GM04504 (cell line): ENCODE measurements around the gene MECR.

Experiments
- DNase-seq: peaks from one replicate; pipeline ENCODE4 v3.0.0-alpha.2; 2012; ENCODE audit warnings: low read depth

The MECR gene, protein sequence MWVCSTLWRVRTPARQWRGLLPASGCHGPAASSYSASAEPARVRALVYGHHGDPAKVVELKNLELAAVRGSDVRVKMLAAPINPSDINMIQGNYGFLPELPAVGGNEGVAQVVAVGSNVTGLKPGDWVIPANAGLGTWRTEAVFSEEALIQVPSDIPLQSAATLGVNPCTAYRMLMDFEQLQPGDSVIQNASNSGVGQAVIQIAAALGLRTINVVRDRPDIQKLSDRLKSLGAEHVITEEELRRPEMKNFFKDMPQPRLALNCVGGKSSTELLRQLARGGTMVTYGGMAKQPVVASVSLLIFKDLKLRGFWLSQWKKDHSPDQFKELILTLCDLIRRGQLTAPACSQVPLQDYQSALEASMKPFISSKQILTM

DNA sequence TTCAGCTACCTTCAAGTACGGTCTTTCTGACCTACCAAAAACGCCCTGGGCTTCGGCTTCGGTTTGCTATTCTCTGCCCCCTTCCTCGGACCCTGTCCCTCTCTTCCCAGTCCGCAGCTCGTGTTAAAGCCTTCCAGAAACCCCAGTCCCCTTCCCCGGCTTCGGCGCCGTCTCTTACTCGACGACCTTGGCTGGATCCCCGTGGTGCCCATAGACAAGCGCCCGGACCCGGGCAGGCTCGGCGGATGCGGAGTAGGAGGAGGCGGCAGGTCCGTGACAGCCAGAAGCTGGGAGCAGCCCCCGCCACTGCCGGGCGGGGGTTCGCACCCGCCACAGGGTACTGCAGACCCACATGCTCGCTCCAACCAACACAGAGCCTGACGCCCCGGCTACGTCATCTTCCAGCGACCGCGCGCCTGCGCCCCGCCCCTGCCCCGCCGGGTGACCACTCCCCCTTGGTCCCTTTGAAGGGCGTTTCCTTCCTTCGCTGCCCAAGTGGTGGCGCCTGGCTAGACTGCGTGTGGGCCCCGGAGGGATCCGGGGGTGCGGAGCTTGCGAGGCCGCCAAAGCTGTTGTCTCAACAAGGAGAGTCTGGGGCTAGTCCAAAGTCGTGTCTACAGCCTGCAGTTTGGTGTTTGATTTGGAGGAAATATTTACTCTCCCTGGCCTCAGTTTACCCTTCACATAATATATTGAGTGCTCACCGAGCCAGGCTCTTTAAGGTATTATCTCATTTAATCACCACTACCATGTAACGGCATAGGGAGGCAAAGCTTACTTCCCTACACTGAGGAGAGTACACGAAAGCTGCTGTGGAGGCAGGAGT is at the start of gene MECR:
MECR (minus strand) TSS at position 382 of the 826 bp plus-strand sequence; CDS start at position 354, 28 bp downstream.
- peak; percentile 78 for DNase-seq

DNA sequence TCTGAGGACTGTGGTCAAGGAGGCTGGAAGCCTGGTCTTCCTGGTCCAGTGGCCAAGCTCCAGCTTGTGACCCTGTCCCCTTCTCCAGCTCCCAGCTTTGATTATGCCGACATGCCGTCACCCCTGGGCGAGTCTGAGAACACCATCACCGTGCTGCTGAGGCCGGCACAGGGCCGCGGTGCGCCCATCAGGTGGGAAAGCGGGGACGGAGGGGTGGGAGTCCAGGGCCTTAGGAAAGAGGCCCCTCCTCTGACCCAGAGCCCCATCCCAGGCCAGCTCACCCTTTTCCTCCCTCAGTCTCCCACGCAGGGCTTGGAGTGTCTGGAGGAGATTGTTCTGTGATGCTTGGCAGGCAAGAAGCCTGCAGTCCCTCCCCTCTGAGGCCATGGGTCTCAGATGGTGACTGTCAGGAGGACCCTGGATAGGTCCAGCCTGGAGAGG is 49.2 kb upstream of the MECR start:
- no peak for DNase-seq

DNA sequence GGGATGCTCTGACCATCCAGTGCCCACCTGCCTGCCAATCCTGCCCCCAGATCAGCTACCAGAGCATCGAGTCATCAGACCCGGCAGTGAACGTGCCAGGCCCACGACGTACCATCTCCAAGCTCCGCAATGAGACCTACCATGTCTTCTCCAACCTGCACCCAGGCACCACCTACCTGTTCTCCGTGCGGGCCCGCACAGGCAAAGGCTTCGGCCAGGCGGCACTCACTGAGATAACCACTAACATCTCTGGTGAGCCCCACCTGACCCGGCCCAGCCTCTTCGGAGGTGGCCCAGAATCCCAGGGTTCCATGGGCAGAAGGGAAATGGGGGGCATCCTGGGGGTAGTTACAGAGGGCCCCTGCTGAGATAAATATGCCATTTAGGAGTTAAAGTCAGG is 48.7 kb upstream of the MECR start:
- DNase-seq: no peak

DNA sequence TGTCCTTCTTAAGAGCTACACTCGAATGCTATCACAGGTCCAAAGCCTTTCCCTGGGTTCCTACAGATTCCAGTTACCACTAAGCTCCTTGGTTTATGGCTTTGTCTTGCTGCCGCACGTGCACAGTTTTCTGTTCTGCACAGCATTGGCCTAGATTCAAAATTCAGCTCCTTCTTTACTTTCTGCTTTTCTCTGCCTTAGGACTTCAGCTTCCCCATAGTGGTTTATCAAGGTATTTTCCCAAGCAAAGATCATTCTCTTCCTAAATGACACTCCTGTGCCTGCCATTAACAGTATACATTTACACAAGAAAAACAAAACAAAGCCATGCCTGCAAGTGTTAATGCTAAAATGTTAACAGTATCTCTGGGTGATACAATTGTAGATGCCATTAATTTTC is 47.4 kb upstream of the MECR start:
- DNase-seq: no peak

DNA sequence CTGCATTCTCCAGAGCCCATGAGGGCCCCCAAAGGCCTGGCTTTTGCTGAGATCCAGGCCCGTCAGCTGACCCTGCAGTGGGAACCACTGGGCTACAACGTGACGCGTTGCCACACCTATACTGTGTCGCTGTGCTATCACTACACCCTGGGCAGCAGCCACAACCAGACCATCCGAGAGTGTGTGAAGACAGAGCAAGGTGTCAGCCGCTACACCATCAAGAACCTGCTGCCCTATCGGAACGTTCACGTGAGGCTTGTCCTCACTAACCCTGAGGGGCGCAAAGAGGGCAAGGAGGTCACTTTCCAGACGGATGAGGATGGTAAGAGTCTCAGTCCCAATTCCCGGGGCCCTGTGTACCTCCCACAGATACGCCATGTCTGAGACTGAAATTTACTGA is 44.7 kb upstream of the MECR start:
- no peak for DNase-seq

DNA sequence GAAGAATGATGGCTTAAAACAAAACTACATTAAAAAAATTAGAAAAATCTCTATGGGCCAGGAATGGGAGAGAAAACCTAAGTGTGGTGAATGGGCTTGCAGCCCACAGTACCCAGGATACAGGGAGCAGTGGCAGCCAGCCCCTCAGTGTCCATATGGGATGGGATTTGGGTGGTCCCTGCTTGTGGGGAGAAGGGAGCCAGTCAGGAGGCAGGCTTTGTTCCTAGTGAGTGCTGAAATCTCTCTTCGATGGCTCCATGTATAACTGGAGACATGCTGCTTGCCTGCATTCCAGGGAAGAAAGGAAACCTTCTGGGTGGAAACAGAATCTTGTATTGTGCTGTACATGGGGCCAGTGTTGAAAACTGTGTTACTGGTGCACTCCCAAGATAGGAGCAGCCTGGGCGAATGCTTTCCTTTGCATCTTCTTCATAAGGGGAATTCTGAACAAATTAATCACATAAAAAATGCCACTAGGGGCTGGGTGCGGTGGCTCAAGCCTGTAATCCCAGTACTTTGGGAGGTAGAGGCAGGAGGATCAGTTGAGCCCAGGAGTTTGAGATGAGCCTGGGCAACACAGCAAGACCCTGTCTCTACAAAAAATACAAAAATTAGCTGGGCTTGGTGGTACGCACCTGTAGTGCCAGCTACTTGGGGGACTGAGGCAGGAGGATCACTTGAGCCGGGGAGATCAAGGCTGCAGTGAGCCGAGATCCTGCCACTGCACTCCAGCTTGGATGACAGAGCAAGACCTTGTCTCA is 41.6 kb upstream of the MECR start:
- no peak for DNase-seq

DNA sequence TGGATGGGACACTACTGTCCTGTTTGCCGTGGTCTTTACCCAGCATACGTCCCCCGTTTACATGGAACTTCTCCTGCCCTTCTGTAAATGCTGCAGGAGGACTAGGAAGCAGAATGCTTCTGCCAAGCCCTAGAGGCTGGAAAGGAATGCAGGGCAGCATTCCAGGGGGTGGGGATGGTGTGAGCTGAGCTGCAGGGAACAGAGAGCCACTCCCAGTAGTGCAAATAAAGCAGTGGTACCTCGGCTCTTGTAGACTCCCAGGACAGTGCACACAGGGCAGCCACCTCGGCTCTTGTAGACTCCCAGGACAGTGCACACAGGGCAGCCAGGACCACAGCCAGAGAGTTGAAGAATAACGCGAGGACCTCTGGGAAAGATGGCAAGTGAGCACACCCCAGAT is 41.0 kb upstream of the MECR start:
- DNase-seq: peak; percentile 50

DNA sequence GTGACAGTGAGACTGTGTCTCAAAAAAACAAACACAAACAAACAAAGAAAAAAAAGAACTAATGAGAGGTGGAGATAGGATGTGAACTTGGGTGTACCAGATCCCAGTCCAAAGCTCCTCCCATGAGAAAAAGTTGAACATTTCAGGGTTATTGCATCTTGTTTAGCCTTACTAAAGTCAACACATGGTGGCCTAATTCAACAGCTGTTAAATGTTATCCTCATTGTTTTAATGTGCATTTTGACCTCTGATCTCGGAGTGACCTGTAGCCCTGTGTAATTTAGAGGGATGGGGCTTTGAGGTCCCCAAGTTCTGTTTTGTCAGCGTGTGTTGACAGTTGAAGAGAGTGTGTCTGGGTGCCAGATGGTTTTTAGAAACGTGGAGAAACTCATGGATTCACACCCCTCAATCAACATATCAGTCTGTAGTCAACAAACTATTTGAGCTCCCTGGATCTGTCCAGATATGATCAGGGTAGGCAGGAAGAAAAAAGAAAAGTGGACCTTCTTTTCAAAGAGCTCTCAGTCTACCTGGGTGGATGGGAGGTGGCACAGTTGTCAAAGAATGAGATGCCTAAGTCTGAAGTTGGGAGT is 40.3 kb upstream of the MECR start:
- DNase-seq: no peak

DNA sequence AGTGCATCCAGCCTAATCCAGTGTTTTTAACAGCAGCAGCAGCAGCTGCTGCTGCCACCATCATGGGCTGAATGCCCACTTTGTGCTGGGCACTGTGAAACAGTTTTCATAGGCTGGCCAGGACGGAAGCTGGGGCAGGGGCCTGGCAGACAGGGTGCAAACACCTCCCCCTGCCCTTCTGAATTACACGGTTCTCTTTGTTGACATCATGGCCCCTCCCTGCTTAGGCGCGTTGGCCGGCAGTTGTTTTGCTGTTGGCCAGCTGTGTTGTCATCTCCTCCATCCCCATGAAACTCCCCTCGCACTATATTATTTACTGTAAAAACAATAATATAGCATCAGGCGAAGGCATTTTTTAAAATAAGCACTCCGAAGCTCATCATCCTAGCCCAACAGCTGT is 38.6 kb upstream of the MECR start:
- DNase-seq: no peak

DNA sequence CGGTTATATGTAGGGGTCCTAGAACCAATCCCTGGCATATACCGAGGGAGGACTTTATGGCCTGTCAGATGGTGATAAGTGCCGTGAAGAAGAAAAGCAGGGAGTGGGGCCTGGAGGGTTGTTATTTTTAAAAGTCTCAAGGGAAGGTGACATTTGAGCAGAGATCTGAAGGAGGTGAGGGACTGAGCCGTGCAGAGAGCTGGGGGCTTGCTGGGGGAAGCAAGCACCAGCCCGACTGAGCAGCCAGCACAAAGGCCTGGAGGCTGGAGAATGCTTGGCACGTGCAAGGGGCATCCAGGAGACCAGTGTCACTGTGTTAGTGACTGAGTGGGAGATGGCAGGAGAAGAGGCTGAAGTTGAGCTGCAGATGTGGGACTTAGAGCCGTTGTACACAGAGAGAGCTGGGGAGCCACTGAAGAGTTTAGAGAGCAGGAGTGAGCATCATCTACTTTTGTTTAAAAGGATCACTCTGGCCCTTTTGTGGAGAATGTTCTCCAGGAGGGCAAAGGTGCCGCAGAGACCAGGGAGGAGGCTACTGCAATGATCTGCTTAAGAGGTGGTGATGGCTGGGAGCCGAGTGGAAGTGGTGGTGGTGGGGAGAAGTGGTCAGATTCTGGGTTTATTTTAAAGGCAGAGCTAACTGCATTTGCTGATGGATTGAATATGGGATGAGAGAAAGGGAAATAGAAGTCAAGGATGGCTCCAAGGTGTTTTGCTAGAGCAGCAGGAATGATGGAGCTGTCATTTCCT is 36.8 kb upstream of the MECR start:
- DNase-seq: no peak

DNA sequence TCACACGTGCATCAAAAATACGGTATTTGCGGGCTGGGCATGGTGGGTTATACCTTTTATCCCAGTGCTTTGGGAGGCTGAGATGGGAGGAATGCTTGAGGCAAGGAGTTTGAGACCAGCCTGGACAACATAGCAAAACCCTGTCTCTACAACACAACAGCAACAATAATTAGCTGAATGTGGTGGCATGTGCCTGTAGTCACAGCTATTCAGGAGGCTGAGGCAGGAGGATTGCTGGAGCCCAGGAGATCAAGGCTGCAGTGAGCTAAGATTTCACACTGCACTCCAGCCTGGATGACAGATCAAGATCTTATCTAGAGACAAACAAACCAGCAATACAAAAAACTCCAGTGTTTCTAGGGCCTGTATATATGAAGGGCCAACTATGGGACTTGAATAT is 36.2 kb upstream of the MECR start:
- no peak for DNase-seq

DNA sequence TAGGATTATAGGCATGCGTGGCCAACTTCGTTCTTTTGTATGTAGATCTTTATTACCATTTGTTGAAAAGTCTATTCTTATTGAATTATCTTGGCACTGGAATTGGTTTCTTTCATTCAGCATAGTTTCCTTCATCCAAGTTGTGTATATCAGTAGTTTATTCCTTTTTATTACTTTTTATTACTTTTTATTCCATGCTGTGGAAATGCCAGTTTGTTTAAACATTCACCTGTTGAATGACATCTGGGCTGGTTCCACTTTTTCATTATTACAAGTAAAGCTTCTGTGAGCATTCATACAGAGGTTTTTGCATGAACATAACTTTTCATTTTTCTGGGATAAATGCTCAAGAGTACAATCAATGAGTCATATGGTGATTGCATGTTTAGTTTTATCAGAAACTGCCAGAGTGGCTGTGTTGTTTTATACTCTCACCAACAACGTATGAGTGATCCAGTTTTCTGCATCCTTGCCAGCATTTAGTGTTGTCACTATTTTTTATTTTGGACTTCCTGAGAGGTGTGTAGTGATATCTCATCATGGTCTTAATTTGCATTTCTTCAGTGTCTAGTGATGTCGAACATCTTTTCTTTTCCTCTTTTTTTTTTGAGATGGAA is 34.1 kb upstream of the MECR start:
- DNase-seq: no peak

DNA sequence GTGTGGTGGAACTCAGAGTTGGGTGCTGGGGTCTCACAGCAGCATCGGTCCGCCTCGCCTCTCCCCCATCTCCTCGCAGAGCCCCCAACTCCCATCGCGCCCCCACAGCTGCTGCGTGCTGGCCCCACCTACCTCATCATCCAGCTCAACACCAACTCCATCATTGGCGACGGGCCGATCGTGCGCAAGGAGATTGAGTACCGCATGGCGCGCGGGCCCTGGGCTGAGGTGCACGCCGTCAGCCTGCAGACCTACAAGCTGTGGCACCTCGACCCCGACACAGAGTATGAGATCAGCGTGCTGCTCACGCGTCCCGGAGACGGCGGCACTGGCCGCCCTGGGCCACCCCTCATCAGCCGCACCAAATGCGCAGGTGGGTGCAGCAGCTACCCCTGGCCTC is 29.8 kb upstream of the MECR start:
- DNase-seq: no peak

DNA sequence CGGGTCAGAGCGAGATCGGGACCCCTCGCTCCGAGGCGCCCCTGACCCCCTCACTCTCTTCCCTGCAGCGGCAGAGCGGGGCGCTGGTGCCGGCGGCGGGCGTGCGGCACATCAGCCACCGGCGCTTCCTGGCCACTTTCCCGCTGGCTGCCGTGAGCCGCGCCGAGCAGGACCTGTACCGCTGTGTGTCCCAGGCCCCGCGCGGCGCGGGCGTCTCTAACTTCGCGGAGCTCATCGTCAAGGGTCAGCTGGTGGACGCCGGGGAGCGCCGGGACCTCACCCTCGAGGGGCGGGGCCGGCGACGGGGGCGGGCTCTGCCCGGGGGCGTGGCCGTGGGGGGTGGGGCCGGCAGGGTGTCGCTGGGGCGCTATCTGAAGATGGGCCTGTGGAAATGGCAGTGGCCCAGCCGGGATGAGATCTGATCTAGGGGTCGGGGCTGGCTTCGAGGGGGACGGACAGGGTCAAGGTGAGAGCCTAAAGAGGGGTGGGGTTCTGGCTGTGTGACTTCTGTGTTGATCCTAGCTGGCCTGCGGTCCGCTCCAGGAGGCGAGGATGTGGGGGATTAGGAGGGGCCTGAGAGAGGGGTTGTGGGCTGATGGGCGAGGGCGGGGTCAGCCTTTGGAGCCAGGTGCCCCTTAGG is 29.2 kb upstream of the MECR start:
- no peak for DNase-seq

DNA sequence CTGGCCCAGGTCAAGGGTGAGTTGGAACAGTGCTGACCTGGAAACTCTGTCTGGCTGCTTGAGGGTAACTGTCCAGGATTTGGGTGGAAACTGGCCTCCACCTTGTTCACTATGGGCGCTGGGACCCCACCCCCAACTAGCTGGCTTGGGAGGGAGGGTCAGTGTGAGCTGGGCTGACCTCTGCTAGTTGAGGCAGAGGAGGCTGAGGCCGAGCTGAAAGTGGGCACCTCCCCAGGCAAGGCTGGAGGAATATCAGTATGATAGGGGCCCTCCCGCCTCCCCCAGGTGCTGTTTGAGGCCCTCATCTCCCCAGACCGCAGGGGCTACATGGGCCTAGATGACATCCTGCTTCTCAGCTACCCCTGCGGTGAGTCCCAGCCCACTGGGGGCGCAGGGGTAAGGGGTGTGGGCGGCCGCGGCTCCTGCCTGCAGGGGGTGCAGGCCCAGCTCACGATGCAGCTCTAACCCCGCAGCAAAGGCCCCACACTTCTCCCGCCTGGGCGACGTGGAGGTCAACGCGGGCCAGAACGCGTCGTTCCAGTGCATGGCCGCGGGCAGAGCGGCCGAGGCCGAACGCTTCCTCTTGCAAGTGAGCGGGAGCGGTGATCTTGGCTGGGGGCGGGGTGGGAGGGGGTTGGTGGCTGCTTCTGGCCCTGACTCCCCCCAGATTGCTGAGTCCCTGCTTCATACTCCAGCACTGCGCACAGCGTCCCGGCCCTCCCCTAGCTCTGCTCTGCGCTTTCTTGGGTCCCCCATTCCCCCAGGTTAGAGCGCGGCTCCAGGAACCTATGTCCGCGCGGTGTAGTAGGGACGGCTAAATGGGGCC is 28.5 kb upstream of the MECR start:
- no peak for DNase-seq

DNA sequence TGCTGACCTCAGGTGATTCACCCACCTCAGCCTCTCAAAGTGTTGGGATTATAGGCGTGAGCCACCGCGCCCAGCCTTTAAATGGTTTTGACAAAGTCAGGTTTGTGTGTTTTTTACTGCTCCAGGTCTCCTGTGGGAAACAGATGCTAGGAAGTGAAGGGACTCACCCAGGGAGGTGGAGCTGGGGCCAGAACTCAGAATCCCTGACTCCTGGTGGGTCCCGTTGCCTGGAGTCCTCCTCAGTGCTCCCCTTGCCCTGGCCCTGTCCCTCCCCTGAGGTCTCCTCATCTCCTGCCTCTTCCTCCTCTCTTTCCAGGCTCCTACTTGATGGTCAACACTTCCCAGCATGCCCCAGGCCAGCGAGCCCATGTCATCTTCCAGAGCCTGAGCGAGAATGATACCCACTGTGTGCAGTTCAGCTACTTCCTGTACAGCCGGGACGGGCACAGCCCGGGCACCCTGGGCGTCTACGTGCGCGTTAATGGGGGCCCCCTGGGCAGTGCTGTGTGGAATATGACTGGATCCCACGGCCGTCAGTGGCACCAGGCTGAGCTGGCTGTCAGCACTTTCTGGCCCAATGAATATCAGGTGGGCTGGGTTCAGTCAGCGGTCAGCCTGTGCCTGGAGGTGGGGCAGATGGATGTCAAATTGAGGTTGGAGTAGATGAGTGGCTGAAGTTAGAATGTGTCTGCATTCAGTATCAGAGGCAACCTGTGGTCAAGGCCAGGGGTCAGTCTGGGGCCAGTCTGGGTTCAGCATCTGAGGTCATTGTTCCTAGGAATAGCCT is 27.6 kb upstream of the MECR start:
- no peak for DNase-seq

DNA sequence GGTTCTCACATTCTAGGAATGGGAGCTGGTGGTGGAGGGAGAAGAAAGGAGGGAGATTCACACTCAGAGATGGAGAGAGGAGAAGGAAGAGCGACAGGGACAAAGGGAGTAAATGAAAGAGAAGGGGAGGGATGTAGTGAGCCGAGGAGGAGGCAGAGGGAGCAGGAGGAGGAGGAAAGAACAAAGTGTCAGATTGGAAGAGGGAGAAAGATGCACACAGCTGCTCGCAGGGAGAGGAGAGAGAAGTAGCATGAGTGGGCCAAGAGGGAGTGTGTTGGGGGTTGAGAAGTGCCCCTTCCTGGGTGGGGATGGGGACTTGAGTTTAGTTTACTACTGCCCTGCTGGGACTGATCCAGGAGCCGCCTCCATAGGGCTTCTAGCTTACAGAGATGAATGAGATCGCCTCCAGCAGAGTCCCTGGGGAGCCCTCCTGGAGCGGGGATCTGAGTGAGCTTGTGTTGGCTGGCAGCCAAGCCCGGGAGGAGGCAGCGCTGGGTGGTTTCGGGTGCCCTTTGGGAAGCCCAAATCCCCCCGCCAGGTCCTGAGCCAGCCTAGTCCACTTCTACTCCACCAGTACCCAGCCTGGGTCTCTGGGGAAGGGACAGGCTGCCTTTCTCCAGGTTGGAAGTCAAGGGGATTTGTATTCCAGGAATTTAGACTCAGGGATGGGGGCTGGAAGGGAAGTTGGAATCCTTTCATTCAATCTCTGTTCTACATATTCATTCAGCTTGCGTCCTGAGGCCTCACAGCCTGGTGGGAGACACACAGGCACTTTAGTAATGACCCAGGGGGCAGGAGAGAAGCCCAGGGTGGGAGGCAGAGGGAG is 26.5 kb upstream of the MECR start:
- no peak for DNase-seq

DNA sequence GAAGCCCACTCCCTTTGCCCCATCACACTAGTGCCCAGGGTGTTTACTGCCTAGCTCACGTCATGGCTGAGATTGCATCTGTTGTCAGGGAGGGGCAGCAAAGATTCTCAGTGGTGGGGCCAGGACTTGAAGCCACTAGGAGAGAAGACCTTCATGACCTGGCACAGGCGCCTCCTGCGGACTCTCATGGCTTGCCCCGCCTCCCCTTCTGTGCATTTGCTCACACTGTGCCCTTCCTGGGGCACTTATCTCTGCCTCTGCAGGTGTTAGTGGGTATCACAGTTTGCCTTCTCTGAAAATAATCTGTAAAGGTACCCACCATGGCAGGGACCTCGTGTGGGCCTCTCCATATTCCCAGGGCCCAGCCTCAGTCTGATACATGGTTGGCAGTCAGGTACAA is 25.7 kb upstream of the MECR start:
- DNase-seq: no peak
